ENCODE measurements around the gene CIBAR2. TPM values are rescaled to one million over a fixed set of nuclear protein-coding genes. Genes with fewer than 3 reads are reported as not detected.
A peak's percentile ranks its signal among the peaks of the same experiment; 100 is the strongest.

Gene CIBAR2
- total and polyA plus RNA-seq, 11 donors = not detected

DNA sequence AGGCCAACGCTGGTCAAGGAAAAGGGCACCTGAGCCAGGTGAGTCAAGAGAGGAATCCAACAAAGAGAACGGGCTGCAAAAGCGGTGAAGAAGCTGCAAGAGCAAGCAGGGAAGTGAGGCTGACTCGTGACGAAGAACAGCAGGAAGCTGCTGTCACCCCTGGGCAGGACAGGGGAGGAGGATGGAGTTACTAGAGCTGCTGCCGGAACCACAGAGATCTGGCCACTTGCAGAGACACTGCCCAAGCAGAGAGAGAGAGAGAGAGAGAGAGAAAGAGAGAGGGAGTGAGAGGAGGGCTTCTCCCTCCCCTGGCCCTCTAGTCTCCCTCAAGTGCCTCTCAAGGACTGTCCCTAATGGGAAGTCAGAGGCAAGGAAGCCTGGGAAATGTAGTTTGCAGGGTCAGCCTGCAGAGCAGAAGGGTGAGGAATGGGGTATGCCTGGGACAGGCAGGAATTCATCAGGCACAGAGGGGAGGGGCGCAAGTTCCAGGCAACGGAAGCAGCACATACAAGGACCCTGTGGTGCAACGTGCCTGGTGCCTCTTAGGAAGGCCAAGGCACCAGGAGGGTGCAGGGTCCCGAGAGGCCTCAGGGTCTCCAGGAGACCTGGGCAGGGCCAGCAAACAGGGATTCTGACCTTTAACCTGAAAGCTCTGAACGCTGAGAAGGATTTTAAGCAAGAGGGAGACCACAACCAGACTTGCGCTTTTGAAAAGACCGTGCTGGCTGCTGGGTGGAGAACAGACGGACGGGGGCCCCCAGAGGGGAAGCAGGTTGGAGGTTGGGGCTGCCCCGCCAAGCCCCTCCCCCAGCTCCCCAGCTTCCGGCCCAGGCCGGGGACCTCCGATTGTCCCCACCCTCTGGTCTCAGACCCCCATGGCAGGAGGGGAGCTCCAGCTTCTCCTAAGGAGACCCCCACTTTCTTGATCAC lies 45.8 kb upstream of the CIBAR2 start:
- 42 to 62% (median 58%) methylated on average over 16 to 19 of the region's 19 CpGs for WGBS, 4 donors
- intact Hi-C loops (cut with DNase I) = no loop called here
- peak overlapping the region in 5 of 12 donors; percentile 2 to 35 (median 20) for H3K4me3 ChIP-seq

DNA sequence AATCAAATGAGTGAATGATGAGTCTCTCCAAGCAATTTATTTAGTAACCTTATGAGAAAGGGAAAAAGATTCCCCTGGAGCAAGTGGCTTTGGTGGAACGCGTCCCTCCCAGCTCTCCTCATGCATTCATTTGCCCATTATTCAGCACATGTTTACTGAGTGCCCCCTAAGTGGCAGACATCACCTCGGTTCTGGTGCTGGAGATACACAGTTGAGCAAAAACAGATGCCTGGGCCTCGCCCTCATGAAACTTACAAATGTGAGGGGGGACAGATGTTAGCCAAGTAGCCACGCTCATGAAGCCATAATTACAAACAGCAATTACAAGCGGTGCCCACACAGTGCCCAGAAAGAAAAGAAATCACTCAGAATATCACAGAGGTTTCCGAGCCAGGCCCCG lies 45.1 kb upstream of the CIBAR2 start:
- Histone ChIP-seq H3K4me3 (peak overlapping the region in 5 of 12 donors; percentile 2 to 35 (median 20)), H3K9me3 (no peaks in the 10 kb centered on the region), H3K4me1 (peaks cover 0 to 71% (median 40%) of the 10 kb centered on the region in 12 donors), H3K27ac (peak overlapping the region in 10 of 12 donors; percentile 15 to 78 (median 64)), H3K36me3 (no peaks in the 10 kb centered on the region), H3K27me3 (no peaks in the 10 kb centered on the region)
- intact Hi-C loops (cut with DNase I) = no loop called here
- DNase-seq (no peak), ATAC-seq (no peak)
- 79 to 89% (median 84%) methylated on average over 8 of the region's 8 CpGs for WGBS, 4 donors
- TF ChIP-seq, protein P1, sequence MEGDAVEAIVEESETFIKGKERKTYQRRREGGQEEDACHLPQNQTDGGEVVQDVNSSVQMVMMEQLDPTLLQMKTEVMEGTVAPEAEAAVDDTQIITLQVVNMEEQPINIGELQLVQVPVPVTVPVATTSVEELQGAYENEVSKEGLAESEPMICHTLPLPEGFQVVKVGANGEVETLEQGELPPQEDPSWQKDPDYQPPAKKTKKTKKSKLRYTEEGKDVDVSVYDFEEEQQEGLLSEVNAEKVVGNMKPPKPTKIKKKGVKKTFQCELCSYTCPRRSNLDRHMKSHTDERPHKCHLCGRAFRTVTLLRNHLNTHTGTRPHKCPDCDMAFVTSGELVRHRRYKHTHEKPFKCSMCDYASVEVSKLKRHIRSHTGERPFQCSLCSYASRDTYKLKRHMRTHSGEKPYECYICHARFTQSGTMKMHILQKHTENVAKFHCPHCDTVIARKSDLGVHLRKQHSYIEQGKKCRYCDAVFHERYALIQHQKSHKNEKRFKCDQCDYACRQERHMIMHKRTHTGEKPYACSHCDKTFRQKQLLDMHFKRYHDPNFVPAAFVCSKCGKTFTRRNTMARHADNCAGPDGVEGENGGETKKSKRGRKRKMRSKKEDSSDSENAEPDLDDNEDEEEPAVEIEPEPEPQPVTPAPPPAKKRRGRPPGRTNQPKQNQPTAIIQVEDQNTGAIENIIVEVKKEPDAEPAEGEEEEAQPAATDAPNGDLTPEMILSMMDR (IDR thresholded peaks at IDR 0.05) = no peak
- no peak for TF ChIP-seq POLR2A (IDR thresholded peaks at IDR 0.05)

More for the DNA sequence above, 45.8 kb upstream of the CIBAR2 start:
- no peak for TF ChIP-seq POLR2A (IDR thresholded peaks at IDR 0.05)
- TF ChIP-seq, protein P1 (IDR thresholded peaks at IDR 0.05) = no peak
- H3K9me3 ChIP-seq = no peaks in the 10 kb centered on the region
- H3K27me3 ChIP-seq = no peaks in the 10 kb centered on the region
- H3K36me3 ChIP-seq = no peaks in the 10 kb centered on the region
- ATAC-seq (peak in 3 of 4 donors; percentile 39 to 47 (median 42)), DNase-seq (peak in 1 of 5 donors; percentile 50)
- H3K27ac ChIP-seq = peak overlapping the region in 10 of 12 donors; percentile 15 to 78 (median 64)
- H3K4me1 ChIP-seq = peaks cover 0 to 70% (median 39%) of the 10 kb centered on the region in 12 donors

DNA sequence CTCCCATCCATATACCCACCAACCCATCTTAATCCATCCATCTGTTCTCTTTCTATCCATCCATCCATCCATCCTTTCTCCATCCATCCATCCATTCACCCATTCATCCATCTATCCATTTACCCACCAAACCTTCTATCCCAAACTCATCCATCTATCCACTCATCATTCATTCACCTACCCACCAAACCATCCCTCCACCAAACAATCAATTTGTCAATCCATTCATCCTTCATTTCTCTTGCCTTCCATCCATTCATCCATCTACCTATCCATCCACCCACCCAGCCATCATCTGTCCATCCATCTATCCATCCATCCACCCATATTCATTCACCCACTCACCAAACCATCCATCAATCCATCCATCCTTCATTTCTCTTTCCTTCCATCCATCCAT lies 44.6 kb upstream of the CIBAR2 start:
- ATAC-seq = no peak
- peak overlapping the region in 1 of 12 donors; percentile 18 for H3K27ac ChIP-seq
- intact Hi-C loops (cut with DNase I) = no loop called here

DNA sequence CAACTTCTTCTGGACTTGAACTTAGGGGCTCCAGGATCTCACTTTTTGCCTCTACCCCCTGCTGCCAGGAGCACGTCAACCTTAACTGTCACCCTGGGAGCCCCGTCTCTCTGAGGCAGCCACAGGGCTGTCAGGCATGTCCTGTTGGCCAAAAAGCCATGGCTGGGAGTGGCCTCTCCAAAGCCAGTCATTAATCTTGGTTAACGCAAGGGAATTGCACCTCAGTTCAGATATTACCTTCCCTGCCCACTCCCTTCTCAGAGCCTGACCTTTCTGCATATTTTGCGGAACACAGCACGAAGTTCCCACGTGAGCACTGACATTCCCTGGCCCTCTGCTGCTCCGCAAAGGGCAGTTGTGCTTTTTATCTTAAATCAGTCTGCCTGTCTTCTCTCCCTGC lies 44.2 kb upstream of the CIBAR2 start:
- no peak for DNase-seq
- 88 to 98% (median 90%) methylated on average over 7 of the region's 7 CpGs for WGBS, 4 donors

More for the DNA sequence above, 44.6 kb upstream of the CIBAR2 start:
- Histone ChIP-seq H3K27me3 (no peaks in the 10 kb centered on the region), H3K9me3 (no peaks in the 10 kb centered on the region), H3K4me3 (no peak overlapping the region), H3K4me1 (peaks cover 4 to 71% (median 43%) of the 10 kb centered on the region in 12 donors), H3K36me3 (no peaks in the 10 kb centered on the region)
- no peak for DNase-seq
- TF ChIP-seq, protein P1 (IDR thresholded peaks at IDR 0.05) = no peak
- no peak for TF ChIP-seq POLR2A (IDR thresholded peaks at IDR 0.05)

More for the DNA sequence above, 44.2 kb upstream of the CIBAR2 start:
- no peak for TF ChIP-seq POLR2A (IDR thresholded peaks at IDR 0.05)
- TF ChIP-seq, protein P1 (IDR thresholded peaks at IDR 0.05) = no peak
- Histone ChIP-seq H3K27me3 (no peaks in the 10 kb centered on the region), H3K9me3 (no peaks in the 10 kb centered on the region), H3K4me1 (peaks cover 6 to 72% (median 47%) of the 10 kb centered on the region in 12 donors), H3K36me3 (no peaks in the 10 kb centered on the region), H3K27ac (peak overlapping the region in 1 of 12 donors; percentile 18), H3K4me3 (no peak overlapping the region)
- no peak for ATAC-seq
- intact Hi-C loops (cut with DNase I) = no loop called here
